GM18526 (cell line): ENCODE results near the gene LRRN2.

Source experiments
- POLR2A ChIP-seq: IDR thresholded peaks from 3 replicates; pipeline ENCODE4 v1.6.1; 2011; ENCODE audit not compliant: insufficient read length; ENCODE audit errors: extremely low read depth

LRRN2 gene

GRCh38 chr1:204680461-204680860 is 5.1 kb downstream of the LRRN2 start:
- no peak for TF ChIP-seq POLR2A

DNA sequence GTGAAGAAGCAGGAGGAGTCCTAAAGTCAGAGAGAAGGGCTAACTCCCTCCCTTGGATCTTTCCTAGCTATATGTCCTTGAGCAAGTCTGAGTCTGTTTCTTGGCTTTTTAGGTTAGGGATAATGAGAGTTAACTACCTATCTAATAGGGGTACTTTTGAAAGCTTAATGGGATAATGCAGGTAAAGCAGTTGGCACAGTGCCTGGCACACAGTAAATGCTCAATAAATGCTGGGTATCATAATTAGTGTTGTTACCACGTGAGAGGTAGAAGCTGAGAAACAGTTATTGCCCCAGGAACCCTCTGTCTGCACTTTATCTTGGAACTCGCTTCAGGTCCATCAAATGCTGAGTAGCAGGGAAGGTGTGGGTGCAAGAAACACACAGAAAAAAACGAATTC is 5.5 kb downstream of the LRRN2 start:
- no peak for TF ChIP-seq POLR2A

- no peak for TF ChIP-seq POLR2A
These were observed 6.6 kb downstream of the LRRN2 start for GRCh38 chr1:204678721-204679475.

GRCh38 chr1:204677864-204678263 is 7.7 kb downstream of the LRRN2 start:
- no peak for TF ChIP-seq POLR2A

DNA sequence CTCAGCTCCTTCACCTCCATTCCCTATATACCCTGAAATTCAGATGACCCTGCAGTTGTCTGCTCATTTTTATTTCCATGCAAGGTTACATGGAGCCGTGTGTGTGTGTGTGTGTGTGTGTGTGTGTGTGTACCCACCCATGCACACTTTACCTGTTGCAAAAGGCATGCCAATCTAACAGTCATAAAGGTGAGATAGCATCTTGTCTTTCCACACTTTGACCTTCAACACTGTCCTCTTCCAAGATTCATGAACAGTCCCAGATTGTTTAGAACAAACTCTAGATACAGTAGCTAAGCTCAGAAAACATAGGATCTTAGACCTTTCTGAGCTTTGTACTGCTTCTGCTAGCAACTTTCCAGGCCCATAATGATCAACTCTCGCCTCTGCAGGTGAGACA is 9.5 kb downstream of the LRRN2 start:
- TF ChIP-seq POLR2A: no peak

- no peak for TF ChIP-seq POLR2A
These were observed 11.5 kb downstream of the LRRN2 start for GRCh38 chr1:204673909-204674649.

DNA sequence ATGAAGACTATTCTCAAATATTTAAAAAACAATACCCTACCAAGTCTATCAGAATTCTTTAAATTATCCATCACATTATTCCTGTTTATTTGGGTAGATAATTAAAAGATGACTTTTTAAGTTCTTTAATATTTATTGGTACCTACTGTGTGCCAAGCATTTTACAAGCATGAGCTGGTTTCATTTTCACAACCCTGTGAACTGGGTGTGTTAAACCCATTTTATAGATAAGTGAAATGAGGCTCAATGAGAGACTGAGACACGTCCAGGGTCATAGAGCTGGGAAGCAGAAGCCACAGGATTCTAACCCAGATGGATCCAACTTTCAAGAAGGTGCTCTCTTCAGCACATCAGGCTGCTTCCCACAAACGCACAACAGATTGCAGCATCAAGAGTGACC is 12.3 kb downstream of the LRRN2 start:
- TF ChIP-seq POLR2A: no peak

GRCh38 chr1:204672482-204673121 is 12.9 kb downstream of the LRRN2 start:
- no peak for TF ChIP-seq POLR2A

DNA sequence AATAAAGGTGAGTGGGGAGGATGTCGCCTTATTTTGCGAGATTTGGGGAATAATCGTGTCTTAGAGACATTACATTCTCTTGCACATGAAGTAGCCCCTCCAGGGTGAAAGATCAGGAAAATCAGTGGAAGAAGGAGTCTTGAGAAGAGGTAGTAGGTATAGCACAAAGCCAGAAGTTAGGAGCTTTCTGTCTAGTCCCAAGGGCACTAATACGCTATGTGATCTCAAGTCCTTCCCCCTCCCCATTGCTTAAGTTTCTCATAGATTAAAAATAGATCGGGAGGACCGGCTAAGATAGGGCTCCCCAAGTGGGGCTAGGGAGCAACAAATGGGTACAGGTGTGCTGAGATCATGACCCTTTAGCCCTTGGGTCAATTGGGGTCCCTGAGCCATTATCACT is 13.5 kb downstream of the LRRN2 start:
- TF ChIP-seq POLR2A: no peak

GRCh38 chr1:204670152-204670927 is 15.2 kb downstream of the LRRN2 start:
- no peak for TF ChIP-seq POLR2A

DNA sequence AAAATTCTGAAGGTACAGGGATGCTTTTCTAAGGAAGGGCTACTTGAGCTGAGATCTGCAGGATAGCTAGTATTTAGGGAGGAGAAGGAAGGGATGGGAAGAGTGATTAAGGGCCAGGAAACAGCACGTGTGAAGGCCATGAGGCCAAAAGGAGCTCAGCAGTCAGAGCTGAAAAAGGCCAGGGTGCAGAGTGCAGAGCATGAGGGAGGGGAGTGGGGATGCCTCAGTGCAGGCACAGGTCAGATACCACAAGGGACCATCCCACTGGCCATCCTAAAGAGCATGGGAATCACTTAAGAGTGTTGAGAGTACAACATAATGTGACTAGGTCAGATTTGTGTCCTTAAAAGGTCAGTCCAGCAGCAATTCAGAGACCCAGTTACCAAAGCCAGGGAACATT is 16.0 kb downstream of the LRRN2 start:
- no peak for TF ChIP-seq POLR2A

DNA sequence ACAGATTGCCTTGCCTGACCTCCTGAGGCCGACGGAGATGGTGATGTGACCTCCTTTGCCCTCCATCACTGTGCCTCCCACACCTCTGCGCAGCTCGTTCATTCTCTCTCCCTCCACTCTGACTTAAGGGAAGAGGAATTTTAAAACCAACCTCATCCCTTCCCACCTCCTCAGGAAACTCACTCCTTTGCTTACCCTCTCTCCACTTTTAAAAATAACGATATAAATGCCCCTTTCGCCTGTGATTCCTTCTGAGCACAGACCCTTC is 21.2 kb downstream of the LRRN2 start:
- no peak for TF ChIP-seq POLR2A

- TF ChIP-seq POLR2A: no peak
These were observed 21.7 kb downstream of the LRRN2 start for GRCh38 chr1:204663644-204664383.

DNA sequence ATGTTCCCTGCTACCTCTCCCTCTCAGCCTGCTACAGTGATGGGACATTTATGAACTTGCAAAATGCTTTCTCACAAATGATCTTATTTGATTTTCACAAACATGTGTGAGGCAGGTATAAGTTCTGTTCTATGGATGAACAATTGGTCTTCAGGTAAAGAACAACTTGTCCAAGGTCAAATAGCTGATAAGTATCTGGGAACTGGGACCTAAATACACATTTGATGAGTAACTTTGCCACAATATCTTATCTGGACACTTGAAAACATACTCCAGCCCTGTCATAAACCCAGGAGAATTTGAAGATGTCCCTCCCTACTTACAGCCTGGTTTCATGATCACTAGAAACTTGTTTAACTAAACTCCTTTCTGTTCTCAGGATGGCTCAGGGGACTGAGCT is 23.0 kb downstream of the LRRN2 start:
- no peak for TF ChIP-seq POLR2A

- no peak for TF ChIP-seq POLR2A
These were observed 25.0 kb downstream of the LRRN2 start for GRCh38 chr1:204660509-204660908.
